ENCODE results near the gene TAMM41. TPM values are rescaled to one million over a fixed set of nuclear protein-coding genes. Genes with fewer than 3 reads are reported as not detected.

The TAMM41 gene
- total RNA-seq, 1 experiment from 2014 or later, result 25.3 TPM

DNA sequence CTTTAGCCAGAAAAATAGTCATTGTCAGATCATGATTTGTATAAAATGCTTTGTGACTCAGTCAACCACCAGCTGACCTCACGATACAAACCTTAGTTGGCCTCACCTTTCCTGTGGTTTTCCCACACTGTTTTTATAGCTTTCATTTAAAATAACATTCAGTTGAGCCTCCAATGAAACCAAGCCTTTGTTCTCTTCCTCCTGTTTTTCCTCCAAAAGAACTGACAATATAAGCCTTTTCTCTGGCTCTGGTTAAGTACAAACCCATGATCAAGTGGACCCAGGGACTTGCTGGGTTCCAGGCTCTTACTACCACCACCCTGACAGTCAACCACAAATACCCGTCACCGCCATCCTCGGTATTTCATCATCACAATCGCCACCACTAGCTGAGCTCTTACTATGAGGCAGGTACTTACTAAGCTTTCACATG lies 81.7 kb downstream of the TAMM41 start:
- Histone ChIP-seq H3K9me3 (ENCODE audit: low read depth, low read length, poor library complexity, severe bottlenecking) (no peaks in the 10 kb centered on the region), H3K27me3 (replicated peaks; ENCODE audit: insufficient read depth, low read depth, low read length, poor library complexity) (no peaks in the 10 kb centered on the region), H3K4me1 (ENCODE audit: insufficient read depth, low read length, poor library complexity, severe bottlenecking) (no peaks in the 10 kb centered on the region), H3K27ac (ENCODE audit: low read depth, low read length, poor library complexity, severe bottlenecking) (no peak overlapping the region), H3K36me3 (ENCODE audit: insufficient read depth, low read length, poor library complexity, severe bottlenecking) (no peaks in the 10 kb centered on the region), H3K4me3 (ENCODE audit: low read depth, low read length, poor library complexity, severe bottlenecking) (no peak overlapping the region)
- TF ChIP-seq EZH2 (IDR thresholded peaks at IDR 0.05; ENCODE audit: borderline replicate concordance, low read depth, low read length, poor library complexity, severe bottlenecking), result no peak
- TF ChIP-seq, protein P1, sequence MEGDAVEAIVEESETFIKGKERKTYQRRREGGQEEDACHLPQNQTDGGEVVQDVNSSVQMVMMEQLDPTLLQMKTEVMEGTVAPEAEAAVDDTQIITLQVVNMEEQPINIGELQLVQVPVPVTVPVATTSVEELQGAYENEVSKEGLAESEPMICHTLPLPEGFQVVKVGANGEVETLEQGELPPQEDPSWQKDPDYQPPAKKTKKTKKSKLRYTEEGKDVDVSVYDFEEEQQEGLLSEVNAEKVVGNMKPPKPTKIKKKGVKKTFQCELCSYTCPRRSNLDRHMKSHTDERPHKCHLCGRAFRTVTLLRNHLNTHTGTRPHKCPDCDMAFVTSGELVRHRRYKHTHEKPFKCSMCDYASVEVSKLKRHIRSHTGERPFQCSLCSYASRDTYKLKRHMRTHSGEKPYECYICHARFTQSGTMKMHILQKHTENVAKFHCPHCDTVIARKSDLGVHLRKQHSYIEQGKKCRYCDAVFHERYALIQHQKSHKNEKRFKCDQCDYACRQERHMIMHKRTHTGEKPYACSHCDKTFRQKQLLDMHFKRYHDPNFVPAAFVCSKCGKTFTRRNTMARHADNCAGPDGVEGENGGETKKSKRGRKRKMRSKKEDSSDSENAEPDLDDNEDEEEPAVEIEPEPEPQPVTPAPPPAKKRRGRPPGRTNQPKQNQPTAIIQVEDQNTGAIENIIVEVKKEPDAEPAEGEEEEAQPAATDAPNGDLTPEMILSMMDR (conservative IDR thresholded peaks at IDR 0.05; ENCODE audit: low read depth, low read length), result no peak
- intact Hi-C loops (cut with micrococcal nuclease; ENCODE audit: unreplicated experiment), result no loop called here
- ChIA-PET POLR2A (ENCODE audit: low non-redundant PET) (interaction anchor here (0.7 kb wide), 1 partner anchor 523 kb away, joined by 3 read pairs; no protein-coding TSS in a partner anchor), CTCF (no interaction called here)
- no TSS peak for BruUV-seq (replicated peaks)
- no peak for DNase-seq (ENCODE audit: low spot score)

DNA sequence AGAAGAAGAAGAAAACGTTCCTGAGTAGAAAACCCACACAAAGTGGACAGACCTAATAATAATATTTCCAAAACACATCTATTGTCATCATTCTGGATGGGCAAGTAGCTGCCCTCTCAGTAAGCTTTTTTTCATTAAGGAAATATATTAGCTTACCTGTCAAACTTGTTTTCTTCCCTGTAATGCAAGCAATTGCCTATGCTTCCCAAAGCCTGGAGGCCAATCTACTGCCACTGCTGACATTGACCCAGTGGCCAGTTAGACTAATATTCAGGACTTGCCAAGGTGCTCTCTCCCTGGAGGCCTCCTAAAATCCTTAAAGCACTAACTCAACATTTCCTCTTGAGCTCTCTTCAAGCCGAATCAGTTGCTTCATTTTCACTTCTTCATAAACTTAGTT lies 86.7 kb downstream of the TAMM41 start:
- intact Hi-C loops (cut with micrococcal nuclease; ENCODE audit: unreplicated experiment), result no loop called here
- no TSS peak for BruUV-seq (replicated peaks)
- ChIA-PET POLR2A (ENCODE audit: low non-redundant PET) (no interaction called here), CTCF (no interaction called here)
- DNase-seq (ENCODE audit: low spot score), result no peak
- H3K27me3 ChIP-seq (replicated peaks; ENCODE audit: insufficient read depth, low read depth, low read length, poor library complexity), result no peaks in the 10 kb centered on the region
- no peaks in the 10 kb centered on the region for H3K36me3 ChIP-seq (ENCODE audit: insufficient read depth, low read length, poor library complexity, severe bottlenecking)
- no peak overlapping the region for H3K27ac ChIP-seq (ENCODE audit: low read depth, low read length, poor library complexity, severe bottlenecking)
- no peaks in the 10 kb centered on the region for H3K9me3 ChIP-seq (ENCODE audit: low read depth, low read length, poor library complexity, severe bottlenecking)
- TF ChIP-seq, protein P1 (conservative IDR thresholded peaks at IDR 0.05; ENCODE audit: low read depth, low read length), result no peak
- TF ChIP-seq EZH2 (IDR thresholded peaks at IDR 0.05; ENCODE audit: borderline replicate concordance, low read depth, low read length, poor library complexity, severe bottlenecking), result no peak
- no peaks in the 10 kb centered on the region for H3K4me1 ChIP-seq (ENCODE audit: insufficient read depth, low read length, poor library complexity, severe bottlenecking)
- no peak overlapping the region for H3K4me3 ChIP-seq (ENCODE audit: low read depth, low read length, poor library complexity, severe bottlenecking)

DNA sequence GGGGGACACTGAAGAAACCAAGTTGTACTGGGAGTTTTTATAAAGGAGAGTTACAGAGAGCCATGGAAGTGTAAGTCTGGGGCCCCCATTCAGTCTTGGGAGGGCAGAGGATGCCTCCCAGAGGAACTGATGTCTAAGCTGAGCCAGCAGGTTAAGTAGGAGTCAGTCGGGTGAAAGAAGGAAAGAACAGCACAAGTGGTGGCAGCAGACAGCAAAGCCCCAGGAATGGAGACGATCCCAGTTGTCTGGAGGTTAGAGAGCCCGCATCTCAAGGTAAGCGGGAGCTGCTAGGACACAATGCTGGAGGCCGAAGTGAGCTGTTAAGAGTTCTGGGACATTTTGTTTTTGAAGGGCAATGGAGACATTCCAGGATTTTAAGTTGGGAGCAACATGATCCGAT lies 88.8 kb downstream of the TAMM41 start:
- Histone ChIP-seq H3K27ac (ENCODE audit: low read depth, low read length, poor library complexity, severe bottlenecking) (no peak overlapping the region), H3K4me1 (ENCODE audit: insufficient read depth, low read length, poor library complexity, severe bottlenecking) (no peaks in the 10 kb centered on the region), H3K27me3 (replicated peaks; ENCODE audit: insufficient read depth, low read depth, low read length, poor library complexity) (no peaks in the 10 kb centered on the region), H3K9me3 (ENCODE audit: low read depth, low read length, poor library complexity, severe bottlenecking) (no peaks in the 10 kb centered on the region), H3K36me3 (ENCODE audit: insufficient read depth, low read length, poor library complexity, severe bottlenecking) (no peaks in the 10 kb centered on the region), H3K4me3 (ENCODE audit: low read depth, low read length, poor library complexity, severe bottlenecking) (no peak overlapping the region)
- ChIA-PET CTCF (no interaction called here), POLR2A (ENCODE audit: low non-redundant PET) (no interaction called here)
- no peak for DNase-seq (ENCODE audit: low spot score)
- no TSS peak for BruUV-seq (replicated peaks)
- TF ChIP-seq EZH2 (IDR thresholded peaks at IDR 0.05; ENCODE audit: borderline replicate concordance, low read depth, low read length, poor library complexity, severe bottlenecking), result no peak
- TF ChIP-seq, protein P1 (conservative IDR thresholded peaks at IDR 0.05; ENCODE audit: low read depth, low read length), result no peak
- intact Hi-C loops (cut with micrococcal nuclease; ENCODE audit: unreplicated experiment), result no loop called here

Measured in A673 (cell line).